CD14-positive monocyte (primary cell): ENCODE data around the gene SLC29A1. TPM values are rescaled to one million over a fixed set of nuclear protein-coding genes. Genes with fewer than 3 reads are reported as not detected.
A peak's percentile ranks its signal among the peaks of the same experiment; 100 is the strongest.
"Not testable (repeated sequence)": the region's sequence is repeated elsewhere in the genome, so short reads cannot be mapped to it uniquely, and the experiment has no call there.

Experiments
- DNase-seq, 3 donors: peaks; one replicate each; pipeline ENCODE4 v3.0.0-alpha.2; 2011 to 2022
- H2AFZ ChIP-seq: 2 replicates; pipeline ENCODE4 v1.6.0; 2012; ENCODE audit warnings: mild to moderate bottlenecking, low read depth, low read length, inconsistent platforms; ENCODE audit not compliant: insufficient read depth, poor library complexity, severe bottlenecking
- H3K27ac ChIP-seq, 2 donors: 1 replicate in 1 of 2; 2 replicates in 1 of 2; pipeline ENCODE4 v1.5.1; 2012 to 2013; ENCODE audit warnings: low read length in 2 of 2, control low read depth in 1 of 2, inconsistent platforms in 1 of 2, low read depth in 1 of 2, mild to moderate bottlenecking in 1 of 2
- H3K27me3 ChIP-seq, 2 donors: one replicate each; pipeline versions ENCODE4 v1.6.0 to v1.6.1; 2011 to 2013; ENCODE audit warnings: low read length in 2 of 2; ENCODE audit not compliant: control insufficient read depth in 2 of 2, insufficient read depth in 2 of 2
- H3K36me3 ChIP-seq, 2 donors: replicated peaks in 1 of 2; 1 replicate in 1 of 2; 2 replicates in 1 of 2; pipeline versions ENCODE4 v1.5.1 to v1.6.1; 2012 to 2013; ENCODE audit warnings: low read length in 2 of 2, control low read depth in 1 of 2, inconsistent platforms in 1 of 2, mild to moderate bottlenecking in 1 of 2; ENCODE audit not compliant: insufficient read depth in 2 of 2, control insufficient read depth in 1 of 2
- H3K4me1 ChIP-seq, 2 donors: 1 replicate in 1 of 2; 2 replicates in 1 of 2; pipeline versions ENCODE4 v1.5.1 to v1.6.1; 2012 to 2013; ENCODE audit warnings: low read length in 2 of 2, control low read depth in 1 of 2, inconsistent platforms in 1 of 2, mild to moderate bottlenecking in 1 of 2, moderate library complexity in 1 of 2; ENCODE audit not compliant: insufficient read depth in 2 of 2, control insufficient read depth in 1 of 2
- H3K4me2 ChIP-seq: replicated peaks from 2 replicates; pipeline ENCODE3; 2012; ENCODE audit warnings: low read length, moderate library complexity, mild to moderate bottlenecking; ENCODE audit not compliant: poor library complexity, severe bottlenecking; ENCODE audit errors: extremely low read depth
- H3K4me3 ChIP-seq, 3 experiments: fragments of 200-600 bp in 1 of 3; sonication (generic) in 1 of 3; replicated peaks in 1 of 3; 1 replicate in 2 of 3; 2 replicates in 1 of 3; pipeline ENCODE4 v1.5.1; 2011 to 2013; ENCODE audit warnings: low read length in 3 of 3, mild to moderate bottlenecking in 3 of 3, control low read depth in 2 of 3, low read depth in 2 of 3, inconsistent platforms in 1 of 3, moderate library complexity in 1 of 3
- H3K79me2 ChIP-seq: 2 replicates; pipeline ENCODE4 v1.6.0; 2012; ENCODE audit warnings: mild to moderate bottlenecking, control low read depth, inconsistent platforms, low read length, moderate library complexity; ENCODE audit not compliant: insufficient read depth
- H3K9ac ChIP-seq: 2 replicates; pipeline ENCODE4 v1.6.0; 2017; ENCODE audit warnings: low read length, mild to moderate bottlenecking; ENCODE audit not compliant: insufficient read depth, poor library complexity, severe bottlenecking
- H3K9me3 ChIP-seq, 2 donors: replicated peaks in 1 of 2; 1 replicate in 1 of 2; 2 replicates in 1 of 2; pipeline versions ENCODE4 v1.5.1 to v1.6.1; 2012 to 2013; ENCODE audit warnings: low read length in 2 of 2, control low read depth in 1 of 2; ENCODE audit not compliant: control insufficient read depth in 1 of 2, insufficient read depth in 1 of 2
- H4K20me1 ChIP-seq: 2 replicates; pipeline ENCODE4 v1.6.0; 2012; ENCODE audit warnings: mild to moderate bottlenecking, low read length, control low read depth, moderate library complexity; ENCODE audit not compliant: insufficient read depth
- H3K27ac Mint-ChIP-seq, 7 donors: one replicate each; pipeline ENCODE4 v1.8.0; 2020; ENCODE audit warnings: mild to moderate bottlenecking in 7 of 7, mixed read lengths in 7 of 7, moderate library complexity in 6 of 7, inconsistent platforms in 2 of 7
- H3K27me3 Mint-ChIP-seq, 3 donors: one replicate each; pipeline ENCODE4 v1.8.0; 2021 to 2022; ENCODE audit warnings: low read depth in 3 of 3, mild to moderate bottlenecking in 3 of 3, mixed read lengths in 3 of 3, moderate library complexity in 3 of 3, inconsistent platforms in 1 of 3
- H3K36me3 Mint-ChIP-seq, 2 donors: one replicate each; pipeline ENCODE4 v1.8.0; 2020; ENCODE audit warnings: mixed read lengths in 2 of 2, inconsistent platforms in 1 of 2, mild to moderate bottlenecking in 1 of 2
- H3K4me1 Mint-ChIP-seq: one replicate; pipeline ENCODE4 v1.8.0; 2020; ENCODE audit warnings: mild to moderate bottlenecking, mixed read lengths
- H3K4me3 Mint-ChIP-seq, 2 donors: one replicate each; pipeline ENCODE4 v1.8.0; 2020; ENCODE audit warnings: mild to moderate bottlenecking in 2 of 2, mixed read lengths in 2 of 2, moderate library complexity in 1 of 2
- H3K9me3 Mint-ChIP-seq, 7 donors: one replicate each; pipeline ENCODE4 v1.8.0; 2020 to 2022; ENCODE audit warnings: mixed read lengths in 7 of 7, mild to moderate bottlenecking in 6 of 7, moderate library complexity in 6 of 7, inconsistent platforms in 2 of 7
- WGBS: methylation state at CpG from one replicate; pipeline ENCODE4 v1.1.5; 2013; ENCODE audit warnings: missing lambda C conversion rate; ENCODE audit not compliant: insufficient coverage; 5-methylcytosine and 5-hydroxymethylcytosine counted together
- intact Hi-C, 2 donors: fragments of 100-400 bp; cut with micrococcal nuclease; formaldehyde crosslinking; loops; one replicate each; pipeline versions ENCODE4 v1.15.0 to v1.15.1; 2023
- polyA plus RNA-seq, 3 donors: library from polyadenylated mRNA; depleted of rRNA in 1 of 3; unstranded in 2 of 3; stranded (reverse) in 1 of 3; fragments of 300-500 nt in 2 of 3; fragments of >200 nt in 1 of 3; fragmentation: Illumina TruSeq in 2 of 3; gene quantifications; 1 replicate in 2 of 3; 2 replicates in 1 of 3; pipeline ENCODE4 v1.2.3, GENCODE V29; 2012 to 2021
- TF ChIP-seq, protein P1 (sequence below): fragments of 200-600 bp; IDR thresholded peaks from one replicate; pipeline ENCODE4 v1.8.0; 2022; ENCODE audit warnings: antibody characterized with exemption, mild to moderate bottlenecking

The SLC29A1 gene
- polyA plus RNA-seq, 3 donors, result 14.3 to 23.2 (median 15.0) TPM

- Mint-ChIP-seq H3K36me3 (peaks cover 17 to 32% of the 10 kb centered on the region in 2 donors), H3K4me1 (peaks cover 50% of the 10 kb centered on the region), H3K27ac (no peak overlapping the region), H3K9me3 (peaks cover 0 to 1% (median 0%) of the 10 kb centered on the region in 7 donors), H3K27me3 (peaks cover 0 to 3% (median 0%) of the 10 kb centered on the region in 3 donors), H3K4me3 (no peak overlapping the region)
- no CpG with 5 or more reads among the region's 10 CpGs for WGBS
- Histone ChIP-seq H3K27me3 (no peaks in the 10 kb centered on the region), H3K4me1 (peaks cover 34% of the 10 kb centered on the region in 2 donors), H3K4me3 (no peak overlapping the region), H3K9me3 (no peaks in the 10 kb centered on the region), H2AFZ (no peak overlapping the region), H3K27ac (no peak overlapping the region), H3K4me2 (no peak overlapping the region), H3K9ac (no peak overlapping the region), H3K79me2 (peaks cover 11% of the 10 kb centered on the region), H4K20me1 (no peaks in the 10 kb centered on the region), H3K36me3 (peaks cover 5 to 14% of the 10 kb centered on the region in 2 donors)
- DNase-seq, result no peak
- TF ChIP-seq, protein P1, sequence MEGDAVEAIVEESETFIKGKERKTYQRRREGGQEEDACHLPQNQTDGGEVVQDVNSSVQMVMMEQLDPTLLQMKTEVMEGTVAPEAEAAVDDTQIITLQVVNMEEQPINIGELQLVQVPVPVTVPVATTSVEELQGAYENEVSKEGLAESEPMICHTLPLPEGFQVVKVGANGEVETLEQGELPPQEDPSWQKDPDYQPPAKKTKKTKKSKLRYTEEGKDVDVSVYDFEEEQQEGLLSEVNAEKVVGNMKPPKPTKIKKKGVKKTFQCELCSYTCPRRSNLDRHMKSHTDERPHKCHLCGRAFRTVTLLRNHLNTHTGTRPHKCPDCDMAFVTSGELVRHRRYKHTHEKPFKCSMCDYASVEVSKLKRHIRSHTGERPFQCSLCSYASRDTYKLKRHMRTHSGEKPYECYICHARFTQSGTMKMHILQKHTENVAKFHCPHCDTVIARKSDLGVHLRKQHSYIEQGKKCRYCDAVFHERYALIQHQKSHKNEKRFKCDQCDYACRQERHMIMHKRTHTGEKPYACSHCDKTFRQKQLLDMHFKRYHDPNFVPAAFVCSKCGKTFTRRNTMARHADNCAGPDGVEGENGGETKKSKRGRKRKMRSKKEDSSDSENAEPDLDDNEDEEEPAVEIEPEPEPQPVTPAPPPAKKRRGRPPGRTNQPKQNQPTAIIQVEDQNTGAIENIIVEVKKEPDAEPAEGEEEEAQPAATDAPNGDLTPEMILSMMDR, result no peak
- intact Hi-C loops, result no loop called here
Measured at GRCh38 chr6:44230034-44230675, 6.8 kb downstream of the SLC29A1 start.

- peak overlapping the region in 1 of 7 donors; percentile 14 for H3K27ac Mint-ChIP-seq
Measured at GRCh38 chr6:44231426-44231825, 8.0 kb downstream of the SLC29A1 start.

More at GRCh38 chr6:44231426-44231825, 8.0 kb downstream of the SLC29A1 start:
- H3K9me3 ChIP-seq, H3K4me3 Mint-ChIP-seq, H3K9me3 Mint-ChIP-seq, H3K27ac ChIP-seq, H3K79me2 ChIP-seq, H3K4me2 ChIP-seq, H3K9ac ChIP-seq, H4K20me1 ChIP-seq, H3K27me3 ChIP-seq, H3K4me3 ChIP-seq, H3K27me3 Mint-ChIP-seq, intact Hi-C loops, H2AFZ ChIP-seq: not testable (repeated sequence)
- peak; percentile 37 to 74 (median 45) for DNase-seq
- WGBS, result no CpG with 5 or more reads among the region's 9 CpGs
- peaks cover 19 to 32% of the 10 kb centered on the region in 2 donors for H3K36me3 Mint-ChIP-seq
- H3K4me1 Mint-ChIP-seq, result peaks cover 42% of the 10 kb centered on the region
- H3K36me3 ChIP-seq, result peaks cover 5 to 14% of the 10 kb centered on the region in 2 donors
- peaks cover 23% of the 10 kb centered on the region in 2 donors for H3K4me1 ChIP-seq
